OCI-LY7 (cell line): ENCODE results near the gene PKP1. TPM values are rescaled to one million over a fixed set of nuclear protein-coding genes. Genes with fewer than 3 reads are reported as not detected.

Experiments
- BruUV-seq: library from RNA; stranded (reverse); fragments of 400-500 nt; replicated peaks from 2 replicates; lab custom pipeline; 2021; lab: Mats Ljungman, UMichigan
- CTCF ChIA-PET: fragments of 300-600 bp; sonication (Branson Sonifier 250); formaldehyde crosslinking; loops from one replicate; lab custom pipeline; 2022; ENCODE audit warnings: antibody characterized with exemption; ENCODE audit not compliant: unreplicated experiment; lab: Charles Lee
- POLR2A ChIA-PET: fragments of 300-600 bp; sonication (Branson Sonifier 250); formaldehyde crosslinking; loops from one replicate; lab custom pipeline; 2022; ENCODE audit warnings: antibody characterized with exemption; lab: Charles Lee
- DNase-seq: peaks from one replicate; pipeline ENCODE4 v3.0.0-alpha.2; 2015; ENCODE audit warnings: low spot score
- H2AFZ ChIP-seq: fragments of 200-600 bp; sonication (generic), shearing (Covaris generic); 2 replicates; pipeline ENCODE4 v1.6.1; 2014; ENCODE audit warnings: mild to moderate bottlenecking, antibody characterized with exemption, low read length, moderate library complexity
- H3K27ac ChIP-seq: fragments of 200-600 bp; sonication (generic); 2 replicates; pipeline ENCODE4 v1.5.1; 2014; ENCODE audit warnings: mixed run types, low read depth, mild to moderate bottlenecking, moderate library complexity, low read length, inconsistent platforms; ENCODE audit not compliant: poor library complexity, severe bottlenecking
- H3K36me3 ChIP-seq: fragments of 200-600 bp; sonication (generic); 2 replicates; pipeline ENCODE4 v1.6.1; 2014; ENCODE audit warnings: mild to moderate bottlenecking, antibody characterized with exemption, low read length, moderate library complexity, mixed read lengths; ENCODE audit not compliant: insufficient read depth
- H3K4me1 ChIP-seq: fragments of 200-600 bp; sonication (generic); 2 replicates; pipeline ENCODE4 v1.5.1; 2014; ENCODE audit warnings: mild to moderate bottlenecking, low read length; ENCODE audit not compliant: insufficient read depth, poor library complexity, severe bottlenecking
- H3K4me2 ChIP-seq: fragments of 200-600 bp; sonication (generic); 2 replicates; pipeline ENCODE4 v1.6.1; 2014; ENCODE audit warnings: mild to moderate bottlenecking, low read length
- H3K4me3 ChIP-seq: fragments of 200-600 bp; sonication (generic); 2 replicates; pipeline ENCODE4 v1.5.1; 2014; ENCODE audit warnings: mild to moderate bottlenecking, low read depth, low read length; ENCODE audit not compliant: poor library complexity, severe bottlenecking
- H3K79me2 ChIP-seq: fragments of 200-600 bp; sonication (generic); 2 replicates; pipeline ENCODE4 v1.6.1; 2016; ENCODE audit warnings: low read depth, mild to moderate bottlenecking, low read length, moderate library complexity, mixed read lengths; ENCODE audit not compliant: insufficient read depth
- H3K9me2 ChIP-seq: fragments of 200-600 bp; sonication (generic); 2 replicates; pipeline ENCODE4 v1.6.1; 2016; ENCODE audit warnings: mild to moderate bottlenecking, low read length, mixed read lengths; ENCODE audit not compliant: insufficient read depth
- H3K9me3 ChIP-seq: fragments of 200-600 bp; sonication (generic); 2 replicates; pipeline ENCODE4 v1.6.1; 2014; ENCODE audit warnings: mild to moderate bottlenecking, mixed run types, low read length, mixed read lengths
- H4K20me1 ChIP-seq: fragments of 200-600 bp; sonication (generic); 2 replicates; pipeline ENCODE4 v1.6.1; 2014; ENCODE audit warnings: mild to moderate bottlenecking, antibody characterized with exemption, low read length, moderate library complexity, mixed read lengths; ENCODE audit not compliant: insufficient read depth
- EZH2phosphoT487 ChIP-seq: fragments of 200-600 bp; sonication (generic); IDR thresholded peaks from 2 replicates; pipeline ENCODE4 v1.6.1; 2018; ENCODE audit warnings: low read depth, borderline replicate concordance, mild to moderate bottlenecking, mixed run types, antibody characterized with exemption, low read length, moderate library complexity, mixed read lengths
- intact Hi-C: fragments of 100-400 bp; cut with micrococcal nuclease; formaldehyde crosslinking; loops from one replicate; pipeline ENCODE4 v1.10.0; 2022; ENCODE audit not compliant: unreplicated experiment
- total RNA-seq, 2 experiments: library from RNA; depleted of rRNA in 1 of 2; stranded (reverse); fragments of >200 nt in 1 of 2; shearing (Covaris generic) in 1 of 2; gene quantifications; 2 replicates each; pipeline ENCODE4 v1.2.3, GENCODE V29; 2014 to 2022
- TF ChIP-seq, protein P1 (sequence below): fragments of 200-600 bp; sonication (generic); conservative IDR thresholded peaks from 2 replicates; pipeline ENCODE4 v1.5.1; 2014; ENCODE audit warnings: mild to moderate bottlenecking, antibody characterized with exemption, low read length, moderate library complexity, mixed read lengths

Gene PKP1
- total RNA-seq, 2 experiments from 2014 or later = not detected

- TF ChIP-seq, protein P1, sequence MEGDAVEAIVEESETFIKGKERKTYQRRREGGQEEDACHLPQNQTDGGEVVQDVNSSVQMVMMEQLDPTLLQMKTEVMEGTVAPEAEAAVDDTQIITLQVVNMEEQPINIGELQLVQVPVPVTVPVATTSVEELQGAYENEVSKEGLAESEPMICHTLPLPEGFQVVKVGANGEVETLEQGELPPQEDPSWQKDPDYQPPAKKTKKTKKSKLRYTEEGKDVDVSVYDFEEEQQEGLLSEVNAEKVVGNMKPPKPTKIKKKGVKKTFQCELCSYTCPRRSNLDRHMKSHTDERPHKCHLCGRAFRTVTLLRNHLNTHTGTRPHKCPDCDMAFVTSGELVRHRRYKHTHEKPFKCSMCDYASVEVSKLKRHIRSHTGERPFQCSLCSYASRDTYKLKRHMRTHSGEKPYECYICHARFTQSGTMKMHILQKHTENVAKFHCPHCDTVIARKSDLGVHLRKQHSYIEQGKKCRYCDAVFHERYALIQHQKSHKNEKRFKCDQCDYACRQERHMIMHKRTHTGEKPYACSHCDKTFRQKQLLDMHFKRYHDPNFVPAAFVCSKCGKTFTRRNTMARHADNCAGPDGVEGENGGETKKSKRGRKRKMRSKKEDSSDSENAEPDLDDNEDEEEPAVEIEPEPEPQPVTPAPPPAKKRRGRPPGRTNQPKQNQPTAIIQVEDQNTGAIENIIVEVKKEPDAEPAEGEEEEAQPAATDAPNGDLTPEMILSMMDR = no peak
- TF ChIP-seq EZH2phosphoT487 = no peak
- Histone ChIP-seq H3K4me2 (no peak overlapping the region), H3K36me3 (no peaks in the 10 kb centered on the region), H2AFZ (no peak overlapping the region), H4K20me1 (no peaks in the 10 kb centered on the region), H3K9me3 (no peaks in the 10 kb centered on the region), H3K9me2 (no peaks in the 10 kb centered on the region), H3K27ac (no peak overlapping the region), H3K79me2 (no peaks in the 10 kb centered on the region), H3K4me1 (no peaks in the 10 kb centered on the region), H3K4me3 (no peak overlapping the region)
- ChIA-PET CTCF (no interaction called here), POLR2A (no interaction called here)
- no TSS peak for BruUV-seq
- DNase-seq = no peak
- intact Hi-C loops = loop anchor here (5.0 kb wide), 1 partner anchor 121 kb away; no protein-coding TSS in a partner anchor
These were observed 41.6 kb upstream of the PKP1 start for GRCh38 chr1:201241736-201242135.

DNA sequence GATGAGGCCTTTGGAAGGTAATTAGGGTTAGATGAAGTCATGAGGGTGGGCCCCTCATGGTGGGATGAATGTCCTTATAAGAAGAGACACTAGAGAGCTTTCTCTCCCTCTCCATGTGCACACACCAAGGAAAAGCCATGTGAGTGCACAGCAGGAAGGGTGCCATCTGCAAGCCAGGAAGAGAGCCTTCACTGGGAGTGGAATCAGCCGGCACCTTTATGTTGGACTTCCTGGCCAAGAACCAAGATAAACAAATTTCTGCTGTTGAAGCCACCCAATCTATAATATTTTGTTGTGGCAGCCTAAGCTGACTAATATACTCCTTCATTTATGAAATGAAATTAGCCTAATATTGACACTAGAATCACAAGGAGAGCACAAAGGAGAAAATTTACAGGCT lies 38.2 kb upstream of the PKP1 start:
- Histone ChIP-seq H4K20me1 (no peaks in the 10 kb centered on the region), H3K4me1 (no peaks in the 10 kb centered on the region), H3K9me2 (no peaks in the 10 kb centered on the region), H3K79me2 (no peaks in the 10 kb centered on the region), H3K36me3 (no peaks in the 10 kb centered on the region), H3K9me3 (no peaks in the 10 kb centered on the region), H2AFZ (no peak overlapping the region), H3K4me2 (no peak overlapping the region), H3K27ac (no peak overlapping the region), H3K4me3 (no peak overlapping the region)
- intact Hi-C loops = no loop called here
- no TSS peak for BruUV-seq
- no peak for DNase-seq
- CTCF ChIA-PET = no interaction called here
- TF ChIP-seq, protein P1 = no peak
- TF ChIP-seq EZH2phosphoT487 = no peak
- POLR2A ChIA-PET = no interaction called here

DNA sequence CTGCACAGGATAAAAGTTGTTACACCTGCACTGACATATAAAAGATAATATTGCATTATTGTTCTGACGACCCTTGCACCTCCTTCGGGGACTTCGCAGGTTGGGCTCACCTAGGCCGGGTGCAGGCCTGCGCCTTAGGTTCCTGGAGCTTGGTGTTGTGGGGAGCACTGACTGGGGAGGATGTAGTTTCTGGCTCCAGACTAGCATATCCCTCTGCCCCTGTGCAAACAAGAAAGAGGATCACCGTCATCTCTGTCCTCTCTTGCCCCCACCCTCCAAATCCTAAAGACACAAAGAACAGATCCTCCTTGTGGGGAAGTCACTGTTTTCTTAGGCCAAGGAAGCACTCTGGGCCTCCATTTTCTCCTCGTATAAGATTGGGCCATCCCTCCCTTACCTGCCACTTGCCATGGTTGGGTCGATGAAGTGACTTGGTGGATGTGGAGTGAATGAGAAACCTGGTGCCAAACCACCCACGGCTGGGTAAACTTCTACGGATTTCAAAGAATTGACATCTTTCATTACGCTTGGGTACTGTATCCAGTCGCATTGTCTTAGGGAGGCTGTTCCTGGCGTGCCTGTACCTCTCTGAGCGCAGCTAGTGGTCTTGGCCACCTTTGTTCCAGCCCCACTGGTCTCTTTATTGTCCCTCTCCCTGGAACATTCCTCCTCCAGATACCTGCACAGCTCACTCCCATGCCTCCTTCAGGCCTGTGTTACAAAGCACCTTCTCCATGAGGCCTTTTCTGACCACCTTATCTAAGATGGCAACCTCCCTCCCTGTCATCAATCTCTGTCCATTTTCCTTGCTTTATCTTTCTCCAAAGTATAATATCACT lies 34.4 kb upstream of the PKP1 start:
- Histone ChIP-seq H2AFZ (no peak overlapping the region), H3K4me3 (no peak overlapping the region), H3K36me3 (no peaks in the 10 kb centered on the region), H3K9me3 (no peaks in the 10 kb centered on the region), H3K4me1 (no peaks in the 10 kb centered on the region), H4K20me1 (no peaks in the 10 kb centered on the region), H3K4me2 (no peak overlapping the region), H3K27ac (no peak overlapping the region), H3K79me2 (no peaks in the 10 kb centered on the region), H3K9me2 (no peaks in the 10 kb centered on the region)
- TF ChIP-seq EZH2phosphoT487 = no peak
- TF ChIP-seq, protein P1 = no peak
- no TSS peak for BruUV-seq
- intact Hi-C loops = no loop called here
- ChIA-PET CTCF (no interaction called here), POLR2A (no interaction called here)
- DNase-seq = no peak
